HepG2 (cell line): Measurements from ENCODE around the gene SHMT1. TPM values are rescaled to one million over a fixed set of nuclear protein-coding genes. Genes with fewer than 3 reads are reported as not detected.

Source experiments
- ATAC-seq: fragments of 200-7000 bp; cut with Tn5 transposase; 3 replicates; pipeline ENCODE4 v1.9.1; 2020; ENCODE audit warnings: mild to moderate bottlenecking, moderate library complexity
- BruUV-seq: library from RNA; stranded (reverse); fragments of 400-500 nt; replicated peaks from 2 replicates; lab custom pipeline; 2021; lab: Mats Ljungman, UMichigan
- CTCF ChIA-PET: fragments of 300-600 bp; formaldehyde crosslinking; extraction: SDS; loops from one replicate; lab custom pipeline; 2021; ENCODE audit warnings: low total read pairs, inconsistent platforms, low intra/inter-chr PET ratio; lab: Yijun Ruan, JAX
- POLR2A ChIA-PET: fragments of 350-600 bp; sonication (Branson Sonifier 250); formaldehyde crosslinking; loops from one replicate; lab custom pipeline; 2020; ENCODE audit warnings: antibody characterized with exemption, inconsistent platforms; lab: Yijun Ruan, JAX
- DNase-seq: peaks from one replicate; pipeline ENCODE4 v3.0.0-alpha.2; 2015; ENCODE audit warnings: low spot score
- FAIRE-seq: peaks from 3 replicates; lab custom pipeline; 2011; peaks lifted over from hg19 to GRCh38; lab: Jason Lieb, UNC
- H2AFZ ChIP-seq: one replicate; pipeline ENCODE4 v1.6.1; 2011; ENCODE audit warnings: low read length, inconsistent platforms
- H3K27ac ChIP-seq: fragments of 300-600 bp; 3 replicates; pipeline ENCODE4 v1.8.0; 2011; ENCODE audit warnings: mixed run types, mild to moderate bottlenecking, mixed read lengths, low read length, inconsistent platforms; ENCODE audit not compliant: insufficient read depth; ENCODE audit errors: extremely low read length
- H3K27me3 ChIP-seq, 2 experiments: fragments of 200-600 bp in 1 of 2; 2 replicates in 1 of 2; 3 replicates in 1 of 2; pipeline versions ENCODE4 v1.6.0 to v1.8.0; 2011; ENCODE audit warnings: low read length in 2 of 2, mild to moderate bottlenecking in 2 of 2, moderate library complexity in 2 of 2, inconsistent platforms in 1 of 2; ENCODE audit not compliant: insufficient read depth in 2 of 2, control insufficient read depth in 1 of 2
- H3K36me3 ChIP-seq, 2 experiments: fragments of 200-600 bp in 1 of 2; replicated peaks in 1 of 2; 2 replicates in 1 of 2; 3 replicates in 1 of 2; pipeline versions ENCODE4 v1.5.1 to v1.8.0; 2011; ENCODE audit warnings: low read length in 2 of 2, inconsistent platforms in 1 of 2; ENCODE audit not compliant: insufficient read depth in 2 of 2, control insufficient read depth in 1 of 2
- H3K4me1 ChIP-seq: 2 replicates; pipeline ENCODE4 v1.5.1; 2012; ENCODE audit warnings: low read length, inconsistent platforms; ENCODE audit not compliant: insufficient read depth
- H3K4me2 ChIP-seq: 2 replicates; pipeline ENCODE4 v1.6.0; 2011; ENCODE audit warnings: low read depth, low read length, inconsistent platforms
- H3K4me3 ChIP-seq, 3 experiments: fragments of 200-600 bp in 1 of 3; sonication (generic), shearing (Covaris generic) in 1 of 3; replicated peaks in 1 of 3; 2 replicates each; pipeline ENCODE4 v1.5.1; 2011 to 2016; ENCODE audit warnings: low read length in 3 of 3, inconsistent platforms in 2 of 3, low read depth in 2 of 3, mild to moderate bottlenecking in 2 of 3, control low read depth in 1 of 3, mixed read lengths in 1 of 3; ENCODE audit not compliant: insufficient read depth in 1 of 3
- H3K79me2 ChIP-seq: one replicate; pipeline ENCODE4 v1.6.1; 2011; ENCODE audit warnings: low read length, inconsistent platforms; ENCODE audit not compliant: insufficient read depth
- H3K9ac ChIP-seq: 2 replicates; pipeline ENCODE4 v1.6.0; 2011; ENCODE audit warnings: mild to moderate bottlenecking, low read depth, low read length, inconsistent platforms; ENCODE audit not compliant: insufficient read depth
- H3K9me3 ChIP-seq: 2 replicates; pipeline ENCODE4 v1.5.1; 2012; ENCODE audit warnings: mild to moderate bottlenecking, low read length
- H4K20me1 ChIP-seq: 2 replicates; pipeline ENCODE4 v1.6.0; 2011; ENCODE audit warnings: inconsistent platforms, mild to moderate bottlenecking, low read length, moderate library complexity; ENCODE audit not compliant: insufficient read depth
- BRD4 ChIP-seq: sonication (generic); formaldehyde crosslinking; IDR thresholded peaks from 2 replicates; pipeline ENCODE4 v1.4.0; 2020; ENCODE audit warnings: missing genetic modification reagents
- ESRRA ChIP-seq: sonication (generic); formaldehyde crosslinking; IDR thresholded peaks from 2 replicates; pipeline ENCODE4 v1.5.1; 2020; ENCODE audit warnings: mild to moderate bottlenecking, low read depth, missing genetic modification reagents
- GPN1 ChIP-seq: sonication (generic); formaldehyde crosslinking; IDR thresholded peaks from 2 replicates; pipeline ENCODE4 v1.5.1; 2020; ENCODE audit warnings: missing genetic modification reagents, borderline replicate concordance
- HES4 ChIP-seq: sonication (generic); formaldehyde crosslinking; IDR thresholded peaks from 2 replicates; pipeline ENCODE4 v1.9.0; 2021; ENCODE audit warnings: mild to moderate bottlenecking, missing genetic modification reagents, borderline replicate concordance
- HOXA3 ChIP-seq: sonication (generic); formaldehyde crosslinking; IDR thresholded peaks from 2 replicates; pipeline ENCODE4 v1.5.0; 2020; ENCODE audit warnings: missing genetic modification reagents
- JUND ChIP-seq: sonication (generic); formaldehyde crosslinking; IDR thresholded peaks from 2 replicates; pipeline ENCODE4 v1.8.0; 2022; ENCODE audit warnings: mild to moderate bottlenecking, missing genetic modification reagents
- ZBTB37 ChIP-seq: sonication (generic); formaldehyde crosslinking; IDR thresholded peaks from 2 replicates; pipeline ENCODE4 v1.4.0; 2020; ENCODE audit warnings: mild to moderate bottlenecking, missing genetic modification reagents
- ZFAT ChIP-seq: sonication (generic); formaldehyde crosslinking; conservative IDR thresholded peaks from 2 replicates; pipeline ENCODE4 v1.8.1; 2023; ENCODE audit warnings: missing genetic modification reagents, inconsistent platforms
- ZNF160 ChIP-seq: sonication (generic); formaldehyde crosslinking; IDR thresholded peaks from 2 replicates; pipeline ENCODE4 v1.8.0; 2022; ENCODE audit warnings: mild to moderate bottlenecking, inconsistent platforms, missing genetic modification reagents
- ZNF251 ChIP-seq: sonication (generic); formaldehyde crosslinking; IDR thresholded peaks from 2 replicates; pipeline ENCODE4 v1.9.0; 2021; ENCODE audit warnings: mild to moderate bottlenecking, missing genetic modification reagents
- ZNF274 ChIP-seq: sonication (generic); formaldehyde crosslinking; IDR thresholded peaks from 2 replicates; pipeline ENCODE4 v1.5.1; 2020; ENCODE audit warnings: mild to moderate bottlenecking, missing genetic modification reagents
- ZNF737 ChIP-seq: sonication (generic); formaldehyde crosslinking; IDR thresholded peaks from 2 replicates; pipeline ENCODE4 v1.5.0; 2020; ENCODE audit warnings: missing genetic modification reagents, mild to moderate bottlenecking, borderline replicate concordance
- ZNF761 ChIP-seq: sonication (generic); formaldehyde crosslinking; conservative IDR thresholded peaks from 2 replicates; pipeline ENCODE4 v1.4.0; 2020; ENCODE audit warnings: mild to moderate bottlenecking, missing genetic modification reagents
- ZNF83 ChIP-seq: sonication (generic); formaldehyde crosslinking; IDR thresholded peaks from 2 replicates; pipeline ENCODE4 v1.4.0; 2020; ENCODE audit warnings: missing genetic modification reagents, mild to moderate bottlenecking, borderline replicate concordance
- WGBS: methylation state at CpG from one replicate; pipeline ENCODE4 v1.1.6; 2017; ENCODE audit warnings: low lambda C conversion rate; 5-methylcytosine and 5-hydroxymethylcytosine counted together
- in situ Hi-C: cut with HindIII; loops from 2 replicates; pipeline ENCODE4 v1.10.0; 2017; ENCODE audit warnings: low pct_unique_long_range_greater_than_20kb; ENCODE audit not compliant: extremely low pct_ligation_motif_present
- intact Hi-C: fragments of 100-400 bp; cut with micrococcal nuclease; formaldehyde crosslinking; loops from one replicate; pipeline ENCODE4 v1.10.0; 2022; ENCODE audit not compliant: unreplicated experiment
- polyA plus RNA-seq, 8 experiments: library from polyadenylated mRNA; depleted of rRNA in 3 of 8; stranded (reverse) in 7 of 8; unstranded in 1 of 8; fragments of >200 nt; fragmentation: Illumina TruSeq in 4 of 8; extraction: Trizol in 4 of 8; gene quantifications; 2 replicates each; pipeline versions ENCODE4 v1.2.1 to v1.2.3, GENCODE V29; 2011 to 2016; ENCODE audit warnings: low read depth in 4 of 8, missing spikeins in 1 of 8, mixed read lengths in 1 of 8; ENCODE audit not compliant: insufficient read depth in 1 of 8
- total RNA-seq, 5 experiments: library from RNA; depleted of rRNA; stranded (reverse); fragments of >200 nt; fragmentation: Illumina TruSeq; extraction: Trizol; gene quantifications; 2 replicates each; pipeline ENCODE4 v1.2.3, GENCODE V29; 2016; ENCODE audit warnings: low read depth in 1 of 5
- TF ChIP-seq, protein P1 (sequence below): sonication (generic); formaldehyde crosslinking; conservative IDR thresholded peaks from 2 replicates; pipeline ENCODE4 v1.4.0; 2020; ENCODE audit warnings: missing genetic modification reagents
- TF ChIP-seq, protein P2 (sequence below): sonication (generic); formaldehyde crosslinking; IDR thresholded peaks from 2 replicates; pipeline ENCODE4 v1.4.0; 2020; ENCODE audit warnings: mild to moderate bottlenecking, missing genetic modification reagents

Gene SHMT1
- total and polyA plus RNA-seq, 2 of the 13 experiments (the other 11 are each of a cell fraction or from before 2014, with no cell fraction given) = 21.3 to 48.8 TPM

GRCh38 chr17:18314731-18315561, 48.4 kb downstream of the SHMT1 start, which contains the start of the genes SMCR8 and TOP3A (continued):
- no peak; the same call in 1 of the 2 replicates for TF ChIP-seq HES4 (CRISPR knock-in tag)
- TF ChIP-seq BRD4 = 0 out of 2 replicates have a peak, but pooled peaks have one; percentile 39

GRCh38 chr17:18314059-18314730, 49.2 kb downstream of the SHMT1 start:
- Histone ChIP-seq H3K9me3 (no peaks in the 10 kb centered on the region), H3K9ac (peak overlapping the region; percentile 90), H3K27me3 (no peaks in the 10 kb centered on the region; a peak in 1 of 5 replicates), H3K4me2 (peak overlapping the region; percentile 92), H3K4me1 (peaks cover 56% of the 10 kb centered on the region), H3K27ac (peak overlapping the region; percentile 88), H2AFZ (peak overlapping the region; percentile 11), H3K4me3 (peak overlapping the region; percentile 71 to 91 (median 80)), H3K79me2 (peaks cover 80% of the 10 kb centered on the region), H3K36me3 (peaks cover 6 to 22% of the 10 kb centered on the region in 2 experiments; a peak in 4 of 5 replicates), H4K20me1 (peaks cover 4% of the 10 kb centered on the region)
- FAIRE-seq (peak; percentile 12), ATAC-seq (peak; percentile 47), DNase-seq (no peak)
- CTCF ChIA-PET = no interaction called here
- 1% methylated on average over 34 of the region's 39 CpGs for WGBS
- intact Hi-C loops (loop anchor here (10.0 kb wide), 1 partner anchor 51 kb away; the partner anchor contains the start of gene SHMT1), in situ Hi-C loops (no loop called here)
- TSS peak; percentile 66 for BruUV-seq
- POLR2A ChIA-PET = interaction anchor here (0.7 to 1.6 kb wide), 6 partner anchors 14 to 123 kb away, joined by 3 to 10 read pairs (median 5); partner anchors contain the start of genes LLGL1, MIEF2 and SHMT1
- TF ChIP-seq JUND (peak; percentile 45; the same call in 1 of the 2 replicates), ZNF160 (0 out of 2 replicates have a peak, but pooled peaks have one; percentile 51), ZBTB37 (CRISPR knock-in tag) (0 out of 2 replicates have a peak, but pooled peaks have one; percentile 32), HOXA3 (CRISPR knock-in tag) (no peak), ESRRA (0 out of 2 replicates have a peak, but pooled peaks have one; percentile 17), GPN1 (CRISPR knock-in tag) (no peak), ZNF737 (CRISPR knock-in tag) (no peak), ZNF274 (CRISPR knock-in tag) (no peak), ZNF761 (CRISPR knock-in tag) (0 out of 2 replicates have a peak, but pooled peaks have one; percentile 40), ZFAT (CRISPR knock-in tag) (0 out of 2 replicates have a peak, but pooled peaks have one; percentile 29), ZNF83 (CRISPR knock-in tag) (0 out of 2 replicates have a peak, but pooled peaks have one; percentile 60), ZNF251 (CRISPR knock-in tag) (peak; percentile 69; the same call in 1 of the 2 replicates)
- TF ChIP-seq, protein P1, sequence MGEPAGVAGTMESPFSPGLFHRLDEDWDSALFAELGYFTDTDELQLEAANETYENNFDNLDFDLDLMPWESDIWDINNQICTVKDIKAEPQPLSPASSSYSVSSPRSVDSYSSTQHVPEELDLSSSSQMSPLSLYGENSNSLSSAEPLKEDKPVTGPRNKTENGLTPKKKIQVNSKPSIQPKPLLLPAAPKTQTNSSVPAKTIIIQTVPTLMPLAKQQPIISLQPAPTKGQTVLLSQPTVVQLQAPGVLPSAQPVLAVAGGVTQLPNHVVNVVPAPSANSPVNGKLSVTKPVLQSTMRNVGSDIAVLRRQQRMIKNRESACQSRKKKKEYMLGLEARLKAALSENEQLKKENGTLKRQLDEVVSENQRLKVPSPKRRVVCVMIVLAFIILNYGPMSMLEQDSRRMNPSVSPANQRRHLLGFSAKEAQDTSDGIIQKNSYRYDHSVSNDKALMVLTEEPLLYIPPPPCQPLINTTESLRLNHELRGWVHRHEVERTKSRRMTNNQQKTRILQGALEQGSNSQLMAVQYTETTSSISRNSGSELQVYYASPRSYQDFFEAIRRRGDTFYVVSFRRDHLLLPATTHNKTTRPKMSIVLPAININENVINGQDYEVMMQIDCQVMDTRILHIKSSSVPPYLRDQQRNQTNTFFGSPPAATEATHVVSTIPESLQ (CRISPR knock-in tag) = no peak; the same call in 1 of the 2 replicates
- TF ChIP-seq, protein P2, sequence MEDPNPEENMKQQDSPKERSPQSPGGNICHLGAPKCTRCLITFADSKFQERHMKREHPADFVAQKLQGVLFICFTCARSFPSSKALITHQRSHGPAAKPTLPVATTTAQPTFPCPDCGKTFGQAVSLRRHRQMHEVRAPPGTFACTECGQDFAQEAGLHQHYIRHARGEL = 0 out of 2 replicates have a peak, but pooled peaks have one; percentile 68
